NCI-H1436 treated with DMSO at 0.1 percent for 48 hours (cell line): Measurements from ENCODE around the gene FAM163A.

Experiments used
- DNase-seq: peaks from one replicate; lab custom pipeline; 2025; lab: John Stamatoyannopoulos, UW

The FAM163A gene

DNA sequence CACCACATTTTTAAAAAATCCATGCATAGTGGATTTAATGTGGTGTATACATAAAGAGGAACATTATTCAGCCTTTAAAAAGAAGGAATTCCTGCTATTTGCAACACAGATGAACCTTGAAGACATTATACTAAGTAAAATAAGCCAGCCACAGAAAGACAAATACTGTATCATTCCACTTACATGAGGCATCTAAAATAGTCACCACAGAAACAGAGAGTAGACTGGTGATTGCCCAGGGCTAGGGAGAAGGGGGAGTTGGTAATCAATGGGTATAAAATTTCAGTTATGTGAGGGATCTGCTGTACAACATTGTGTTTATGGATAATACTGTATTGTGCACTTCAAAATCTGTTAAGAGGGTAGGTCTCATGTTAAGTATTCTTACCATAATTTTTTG lies 10.0 kb downstream of the FAM163A start:
- DNase-seq, result no peak

DNA sequence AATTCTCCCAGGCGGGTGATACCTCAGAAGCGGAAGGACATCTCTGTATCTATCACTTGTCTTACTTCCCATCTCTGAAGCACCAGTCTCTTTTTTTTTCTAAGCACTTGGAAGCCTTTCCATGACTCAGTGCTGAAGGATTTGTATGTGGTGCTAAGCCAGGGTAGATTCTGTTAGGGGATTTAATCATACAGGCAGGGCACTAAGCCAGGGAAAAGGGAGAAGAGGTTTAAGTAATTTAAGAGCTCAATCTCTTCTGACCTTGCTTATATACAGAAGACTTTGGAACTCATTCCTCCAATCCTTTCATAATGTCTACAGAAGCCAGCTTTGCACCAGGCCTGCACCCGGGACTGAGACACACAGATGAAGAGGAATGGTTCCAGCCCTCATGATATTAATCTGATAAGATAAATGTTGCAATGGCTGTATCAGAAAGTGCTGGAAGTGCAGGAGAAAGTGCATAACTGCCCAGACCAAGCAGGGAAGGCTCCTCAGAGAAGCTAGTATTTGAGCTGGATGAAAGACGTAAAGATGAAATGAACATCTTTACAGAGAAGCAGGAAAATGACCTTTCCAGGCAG lies 11.0 kb downstream of the FAM163A start:
- DNase-seq, result no peak

DNA sequence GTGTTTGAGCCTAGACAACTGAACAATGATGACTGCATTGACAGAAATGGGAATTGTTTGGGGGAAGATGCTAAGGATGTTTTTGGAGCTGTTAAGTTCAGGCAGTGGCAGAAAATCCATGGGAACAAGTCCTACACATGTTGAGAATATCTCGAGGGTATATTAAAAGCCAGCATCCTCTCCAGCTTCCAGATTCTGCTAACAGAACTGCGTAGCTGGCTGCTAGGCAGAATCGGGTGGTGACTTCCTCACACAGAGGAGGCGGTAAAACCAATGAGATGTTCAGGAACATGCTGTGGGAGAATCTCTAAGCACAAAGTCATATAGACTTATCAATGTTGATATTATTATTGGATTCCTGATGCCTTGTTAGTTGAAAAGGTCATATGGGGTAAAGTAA lies 14.8 kb downstream of the FAM163A start:
- no peak for DNase-seq

DNA sequence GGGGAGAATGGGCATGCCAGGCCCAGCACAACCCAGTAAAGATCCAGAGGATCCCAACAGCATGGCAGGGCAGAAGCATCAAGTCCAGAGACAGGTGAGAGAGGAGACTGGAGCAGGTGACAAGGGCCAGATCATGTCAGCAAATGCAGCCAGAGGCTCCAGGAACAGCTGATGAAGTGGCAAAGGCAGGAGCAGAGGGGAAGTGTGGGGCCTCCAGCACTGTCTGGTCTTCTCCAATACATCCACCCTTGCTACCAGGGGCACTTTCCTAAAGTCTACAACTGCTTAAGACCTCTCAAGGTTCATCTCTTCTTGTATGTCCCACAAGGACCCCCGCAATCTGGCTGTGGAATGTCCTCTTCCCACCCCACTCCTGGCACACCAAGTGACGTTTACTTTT lies 17.4 kb downstream of the FAM163A start:
- no peak for DNase-seq

DNA sequence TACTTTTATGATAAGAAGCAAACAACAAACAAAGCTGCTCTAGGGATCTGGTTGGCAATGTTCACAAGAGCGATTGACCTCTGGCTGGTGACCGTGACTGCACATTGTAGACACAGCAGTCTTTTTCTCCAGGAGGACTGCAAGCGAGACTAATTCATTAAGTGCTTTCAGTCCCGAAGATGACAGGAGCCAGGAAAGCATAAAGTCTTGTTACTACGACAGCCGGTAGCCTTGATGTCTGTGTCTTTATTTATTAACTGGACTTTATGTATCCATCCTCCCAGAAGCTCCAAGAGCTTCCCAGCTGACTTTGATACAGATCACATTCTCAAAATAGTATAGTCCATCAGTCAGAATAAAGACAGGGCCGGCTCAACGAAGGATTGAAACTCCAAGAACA lies 18.2 kb downstream of the FAM163A start:
- no peak for DNase-seq

DNA sequence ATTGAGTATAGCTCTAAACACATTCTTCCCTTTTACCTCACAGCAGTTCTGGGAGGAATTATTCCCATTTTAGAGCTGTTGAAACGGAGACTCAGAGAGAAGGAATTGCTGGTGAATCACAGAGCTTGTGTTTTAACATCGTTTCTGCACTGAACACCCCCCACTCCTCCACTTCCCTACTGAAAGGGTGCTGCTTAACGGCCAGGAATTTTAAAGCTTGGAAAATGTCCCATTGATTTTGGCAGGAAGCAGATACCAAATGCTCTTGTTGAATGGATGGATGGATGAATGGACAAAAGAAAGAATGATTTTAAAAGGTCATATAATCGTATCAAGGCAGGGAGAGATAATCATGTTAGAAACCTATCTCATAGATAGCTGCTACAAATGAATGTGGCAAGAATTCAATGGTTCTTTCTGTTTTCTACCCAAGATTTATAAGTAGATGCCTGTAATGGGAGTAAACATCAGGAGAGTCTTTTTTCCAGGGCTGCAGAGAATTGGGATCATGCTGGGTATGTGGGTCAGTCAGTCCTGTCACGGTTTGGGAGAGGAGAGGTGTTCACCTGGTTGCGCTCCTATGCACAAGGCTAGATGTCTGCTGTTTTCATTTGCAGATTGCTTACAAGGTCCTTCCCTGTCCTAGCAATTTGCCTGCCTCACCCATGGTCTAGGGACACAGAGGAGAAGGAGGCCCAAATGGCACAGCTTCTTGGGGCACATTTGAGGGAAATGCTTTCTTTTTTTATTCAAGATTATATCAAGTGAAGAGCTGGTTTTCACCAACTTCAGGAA lies 19.0 kb downstream of the FAM163A start:
- no peak for DNase-seq

DNA sequence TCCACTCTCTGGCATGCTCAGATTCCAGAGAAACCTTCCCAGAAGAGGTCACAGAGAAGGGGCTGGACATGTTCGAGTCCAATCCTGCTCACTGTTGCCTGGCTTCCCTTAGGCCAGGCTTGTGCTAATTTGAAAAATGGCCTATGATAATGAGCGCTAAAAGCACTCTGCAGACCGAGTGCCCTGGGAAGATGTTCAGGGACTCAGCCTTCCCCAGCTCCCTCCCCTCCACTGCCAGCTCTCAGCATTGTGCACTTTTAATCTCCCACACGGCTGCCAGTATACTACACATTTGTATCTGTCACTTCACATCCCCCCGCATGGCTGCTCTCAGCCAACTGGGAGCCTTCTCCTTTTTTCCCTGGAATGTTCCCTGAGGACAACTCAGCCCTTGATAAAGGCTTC lies 24.1 kb downstream of the FAM163A start:
- no peak for DNase-seq

DNA sequence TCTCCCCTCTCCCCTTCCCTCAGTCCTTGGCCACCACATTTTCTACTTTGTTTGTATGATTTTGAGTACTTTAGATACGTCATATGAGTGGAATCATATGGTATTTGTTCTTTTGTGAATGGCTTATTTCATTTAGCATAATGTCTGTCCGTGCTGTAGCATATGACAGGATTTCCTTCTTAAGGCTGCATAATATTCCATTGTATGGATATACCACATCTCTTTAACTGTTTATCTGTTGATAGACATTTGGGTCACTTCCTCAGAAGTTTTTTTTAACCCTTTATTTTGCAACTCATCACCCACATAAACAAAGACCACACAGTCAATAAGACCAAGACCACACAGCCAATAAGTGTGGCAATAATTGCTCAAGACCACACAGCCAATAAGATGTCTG lies 24.9 kb downstream of the FAM163A start:
- DNase-seq, result no peak

DNA sequence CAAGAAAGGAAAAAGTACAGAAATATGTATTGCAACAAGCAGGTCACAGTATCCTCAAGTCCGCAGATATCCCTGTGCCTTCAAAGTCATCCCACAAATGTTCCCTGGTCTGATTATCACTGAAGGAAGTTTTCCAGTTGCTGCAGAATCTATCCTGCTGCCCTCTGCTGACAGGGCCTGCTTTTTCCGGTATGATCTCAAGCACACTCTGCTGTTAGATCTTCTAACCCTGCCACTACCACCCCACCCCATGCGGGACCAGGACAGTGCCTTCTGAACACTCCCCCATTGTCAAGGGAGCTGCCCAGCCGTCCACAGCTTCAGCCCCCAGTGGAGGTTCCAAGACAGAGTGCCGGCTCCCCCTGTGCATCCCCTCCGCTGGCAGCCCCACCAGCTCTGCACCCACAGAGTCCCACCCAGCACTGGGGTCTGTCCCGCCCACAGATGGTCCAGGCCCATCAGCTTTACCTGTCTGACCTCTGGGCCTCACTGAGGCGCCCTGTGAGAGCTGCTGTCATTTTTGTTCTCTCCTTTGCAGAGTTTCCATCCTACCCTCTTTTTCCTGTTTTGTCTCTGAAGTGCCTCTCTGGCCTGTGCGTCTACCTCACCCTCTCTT lies 27.9 kb downstream of the FAM163A start:
- DNase-seq, result no peak

DNA sequence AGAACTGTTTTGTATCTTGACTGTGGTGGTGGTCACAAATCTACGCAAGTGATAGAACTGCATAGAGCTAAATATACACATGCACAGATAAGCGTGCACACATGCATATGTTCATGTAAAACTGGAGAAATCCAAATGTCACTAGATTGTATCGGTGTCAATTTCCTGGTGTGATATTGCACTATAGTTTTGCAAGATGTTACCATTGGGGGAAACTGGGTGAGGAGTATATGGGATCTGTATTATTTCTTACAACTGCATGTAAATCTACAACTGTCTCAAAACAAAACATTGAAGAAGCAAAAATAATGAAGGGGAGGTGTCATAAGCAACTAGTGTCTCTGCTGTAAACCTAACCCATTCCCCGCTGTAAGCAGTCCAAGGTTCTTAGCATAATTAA lies 30.2 kb downstream of the FAM163A start:
- no peak for DNase-seq

DNA sequence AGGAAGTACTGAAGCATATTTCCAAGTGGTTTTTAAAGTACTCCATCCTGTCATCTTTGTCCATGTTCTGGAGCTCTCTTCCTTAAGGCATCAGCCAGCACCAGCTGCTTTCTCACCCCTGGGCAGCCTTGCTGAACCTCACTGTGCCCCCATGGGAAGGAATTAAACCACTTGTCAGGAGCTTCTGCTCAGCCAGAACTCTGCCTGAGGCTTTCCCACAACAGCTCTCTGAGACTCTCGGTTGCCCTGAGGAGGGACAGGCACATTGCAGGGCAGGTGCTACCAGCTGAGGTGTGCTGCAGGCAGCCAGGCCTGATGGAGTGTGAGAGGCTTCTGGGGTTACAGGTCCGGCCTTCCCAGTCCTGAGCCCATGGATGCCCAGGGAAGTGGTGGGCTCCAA lies 30.9 kb downstream of the FAM163A start:
- DNase-seq, result no peak

DNA sequence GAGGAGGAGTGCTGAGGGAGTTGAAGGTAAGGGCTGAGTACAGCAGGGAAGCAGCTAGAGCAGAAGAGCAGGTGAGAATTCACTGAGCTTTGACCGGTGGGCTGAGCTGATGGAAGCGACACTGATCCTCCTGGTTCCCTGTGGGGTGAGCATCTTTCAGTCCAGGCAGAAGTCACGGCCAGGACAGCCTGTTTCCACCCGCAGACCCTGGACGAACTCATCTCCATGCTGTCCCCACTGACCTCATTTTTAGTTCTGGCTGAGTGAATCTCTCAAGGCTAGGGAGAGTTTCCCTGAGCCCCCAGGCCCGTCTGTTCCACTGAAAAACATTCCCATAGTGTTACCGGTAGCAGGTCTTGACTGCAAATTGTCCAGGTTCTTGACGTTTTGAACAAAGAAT lies 31.5 kb downstream of the FAM163A start:
- no peak for DNase-seq

DNA sequence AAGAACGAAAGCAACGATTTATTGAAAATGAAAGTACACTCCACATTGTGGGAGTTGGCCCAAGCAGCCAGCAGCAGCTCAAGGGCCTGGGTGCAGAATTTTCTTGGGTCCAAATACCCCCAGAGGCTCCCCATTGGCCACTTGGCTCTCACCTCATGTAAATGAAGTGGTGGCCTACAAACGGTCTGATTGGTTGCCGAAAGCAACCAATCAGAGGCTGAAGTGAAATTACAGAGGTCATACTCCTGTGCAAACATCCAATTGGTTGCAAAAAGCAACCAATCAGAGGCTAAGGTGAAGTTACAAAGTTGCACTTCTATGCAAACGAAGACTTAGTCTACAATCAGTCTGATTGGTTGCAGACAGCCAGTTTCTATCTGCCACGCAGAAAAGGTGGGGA lies 31.9 kb downstream of the FAM163A start:
- DNase-seq, result no peak

DNA sequence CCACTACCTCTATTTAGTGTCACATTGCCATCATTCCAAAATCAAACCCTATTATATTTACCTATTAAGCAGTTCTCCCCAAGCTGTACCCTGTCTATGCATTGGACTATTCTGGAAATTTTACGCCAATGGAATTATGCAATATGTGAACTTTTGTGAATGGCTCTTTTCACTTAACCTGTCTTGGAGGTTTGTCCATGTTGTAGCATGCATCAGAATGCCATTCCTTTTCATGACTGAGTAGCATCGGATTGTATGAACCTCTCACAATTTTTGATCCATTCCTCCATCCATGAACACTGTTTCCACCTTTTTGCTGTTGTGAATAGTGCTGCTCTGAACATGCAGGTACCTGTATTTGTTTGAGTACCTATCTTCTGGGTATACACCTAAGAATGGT lies 33.7 kb downstream of the FAM163A start:
- DNase-seq, result no peak

DNA sequence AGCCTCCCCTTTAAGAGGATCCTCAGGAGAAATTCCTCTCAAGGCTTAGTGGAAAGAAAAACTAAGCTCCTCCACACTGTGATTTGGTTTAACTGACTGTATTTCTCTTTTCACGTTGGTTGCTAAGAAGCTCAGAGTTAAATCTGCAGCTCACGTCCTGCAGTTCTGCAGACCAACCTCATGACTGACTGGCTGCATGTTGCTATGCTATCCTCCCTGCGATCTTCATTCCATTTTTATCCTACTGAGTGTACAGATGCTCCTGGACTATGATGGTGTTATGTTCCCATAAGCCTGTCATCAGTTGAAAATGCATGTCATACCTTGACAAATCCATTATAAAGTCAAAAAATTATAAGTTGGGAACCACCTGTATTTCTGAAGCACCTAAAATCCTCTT lies 34.6 kb downstream of the FAM163A start:
- no peak for DNase-seq

DNA sequence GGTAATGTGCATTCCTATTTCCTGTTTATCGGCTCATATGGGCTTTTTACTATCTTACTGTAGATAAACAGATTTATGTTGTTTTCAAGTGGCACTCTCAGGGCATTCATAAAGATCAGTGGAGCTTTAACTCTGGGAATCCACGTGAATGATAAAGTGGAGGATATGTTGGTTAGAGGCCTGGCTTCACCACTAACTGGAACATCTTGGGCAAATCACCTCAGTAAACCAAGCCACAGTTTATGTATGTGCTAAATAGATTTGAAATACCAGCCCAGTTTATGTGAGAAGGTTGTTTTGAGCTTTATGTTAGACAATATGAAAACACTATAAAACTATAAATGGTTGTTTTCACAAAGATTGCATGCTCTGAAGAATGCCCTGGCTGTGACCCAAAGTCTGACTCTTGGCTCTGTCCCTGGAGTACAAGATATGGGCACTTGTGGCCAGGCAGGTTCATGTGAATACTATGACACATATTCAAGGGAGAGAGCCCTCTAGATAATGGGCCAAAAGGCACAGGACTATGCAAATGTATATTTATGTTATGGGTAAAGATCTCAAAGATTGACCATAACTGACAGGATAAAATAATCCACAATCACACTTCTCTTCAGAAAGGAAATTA lies 36.7 kb downstream of the FAM163A start:
- no peak for DNase-seq

DNA sequence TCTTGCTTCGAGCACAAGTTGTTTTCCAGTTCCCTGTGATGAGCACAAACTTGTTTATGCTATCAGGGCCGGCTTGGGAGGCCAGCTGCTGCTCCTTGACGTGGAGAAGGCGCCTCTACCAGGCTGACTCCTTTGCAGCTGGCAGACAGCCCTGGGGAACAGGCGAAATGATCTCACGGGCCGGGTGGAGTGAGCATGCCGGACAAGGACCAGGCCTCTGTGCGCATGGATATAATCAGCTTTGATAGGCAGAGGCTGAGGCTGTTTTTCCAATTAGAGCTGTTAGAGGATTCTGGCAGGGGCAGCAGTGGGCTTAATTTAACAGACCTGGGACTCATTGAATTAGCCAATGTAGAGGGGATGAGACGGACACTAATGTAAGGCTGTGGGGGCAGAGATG lies 38.9 kb downstream of the FAM163A start:
- no peak for DNase-seq

DNA sequence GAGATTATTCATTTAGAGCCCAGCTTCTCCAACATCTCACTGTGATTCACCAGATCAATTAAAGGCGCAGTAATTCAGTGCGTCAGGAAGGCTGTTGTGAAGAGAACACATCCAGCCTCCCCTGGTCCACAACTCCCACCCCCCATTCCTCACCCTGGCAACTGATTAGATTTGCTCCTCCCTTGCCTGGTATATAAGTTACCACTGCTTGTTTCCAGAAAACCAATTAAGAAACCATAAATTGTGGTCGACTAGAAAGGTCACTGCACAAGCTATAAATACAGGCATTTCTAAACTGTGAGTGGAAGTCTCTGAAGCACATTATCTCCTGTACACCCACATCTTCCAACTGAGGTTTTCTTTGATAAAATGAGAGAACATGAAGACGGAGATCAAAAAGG lies 41.9 kb downstream of the FAM163A start:
- no peak for DNase-seq

DNA sequence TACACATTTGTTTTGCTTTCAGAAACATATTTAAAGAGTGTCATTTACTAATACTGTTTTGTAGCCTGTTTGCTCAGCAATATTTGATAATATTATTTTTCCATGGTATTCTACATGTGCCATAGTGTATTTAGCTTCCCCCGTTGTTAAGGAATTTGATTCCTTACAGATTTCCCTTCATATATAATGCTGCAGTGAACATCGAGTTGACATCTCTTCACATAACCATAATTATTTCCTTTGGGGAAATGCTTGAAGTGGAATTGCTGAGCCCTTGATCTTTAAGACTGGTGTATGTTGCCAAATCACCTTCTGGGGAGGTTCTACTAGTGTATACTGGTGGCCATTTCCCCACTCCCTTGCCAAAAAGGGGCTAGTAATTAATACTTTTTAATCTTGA lies 42.6 kb downstream of the FAM163A start:
- DNase-seq, result no peak

DNA sequence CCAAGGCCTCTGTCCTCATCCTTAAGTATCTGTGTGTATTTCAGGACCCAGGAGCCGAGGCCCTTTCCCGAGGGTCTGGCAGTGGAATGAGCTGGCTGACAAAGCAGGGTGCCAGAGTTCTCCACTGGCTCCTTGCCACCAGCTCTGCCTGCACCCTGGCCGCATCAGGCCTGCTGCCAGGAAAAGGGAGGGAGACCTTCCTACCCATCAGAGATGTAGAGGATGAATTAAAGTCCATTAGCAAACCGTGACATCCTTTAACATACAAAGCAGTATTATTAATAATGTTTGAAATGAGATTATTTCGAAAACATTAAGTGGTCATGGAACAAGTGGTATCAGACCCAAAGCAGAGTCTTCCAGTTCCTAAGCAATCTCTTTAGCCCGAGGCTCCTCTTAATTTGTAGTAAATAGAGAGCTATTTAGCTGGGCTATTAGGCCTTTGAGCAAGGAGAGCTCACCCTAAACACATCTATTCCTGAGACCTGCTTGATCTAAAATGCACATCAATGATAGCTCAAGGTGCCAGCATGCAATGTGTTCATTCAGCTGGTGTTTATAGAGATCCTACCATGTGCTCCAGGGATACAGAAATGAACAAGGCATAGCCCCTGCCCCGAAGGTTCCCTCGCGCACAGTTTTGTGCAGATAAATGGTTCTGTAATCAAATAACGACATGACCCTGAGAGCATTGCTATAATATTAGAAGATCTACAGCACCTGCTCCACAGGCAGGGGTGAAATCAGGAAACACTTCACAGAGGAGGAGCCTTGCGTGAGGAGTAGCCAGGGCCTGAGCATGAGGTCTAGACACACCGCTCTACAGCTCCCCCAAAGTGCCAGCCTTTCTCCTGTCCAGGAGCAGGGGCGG lies 44.0 kb downstream of the FAM163A start:
- DNase-seq, result no peak

DNA sequence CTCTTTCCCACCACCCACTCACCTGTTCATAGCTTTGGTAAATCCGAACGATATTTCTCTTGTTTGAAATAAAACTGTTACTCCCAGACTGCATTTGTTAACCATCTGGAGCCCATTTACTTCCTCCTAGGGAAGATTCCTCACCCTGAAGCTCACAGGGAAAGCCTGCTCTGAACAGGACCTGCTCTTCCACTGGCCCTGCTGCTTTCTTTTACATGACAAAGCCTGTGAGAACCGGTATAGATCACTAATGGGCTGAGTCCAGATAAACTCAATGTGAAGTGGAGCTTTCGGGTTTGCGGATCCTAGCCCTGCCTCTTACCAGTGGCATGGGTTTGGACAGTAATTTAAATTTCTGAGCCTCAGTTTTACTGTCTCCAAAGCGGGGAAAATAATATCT lies 45.2 kb downstream of the FAM163A start:
- DNase-seq, result no peak

DNA sequence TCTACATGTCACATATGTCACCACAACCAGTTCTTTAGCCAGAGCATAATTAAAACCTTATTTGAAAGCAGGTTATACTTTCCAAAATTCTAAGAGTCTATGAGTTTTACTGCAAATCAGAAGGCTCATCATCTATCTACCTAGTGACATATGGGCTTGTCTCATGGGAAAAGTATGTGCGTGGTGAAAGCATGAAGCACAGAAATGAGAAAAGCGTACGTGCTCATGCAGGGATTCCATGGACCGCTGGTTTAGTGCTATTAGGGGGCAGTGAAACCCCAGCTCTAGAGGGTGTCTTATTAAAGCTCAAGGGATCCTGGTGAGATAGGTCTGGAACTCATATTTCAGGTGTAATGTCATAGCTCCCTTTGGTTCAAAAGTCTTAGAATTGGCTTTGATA lies 50.2 kb downstream of the FAM163A start:
- no peak for DNase-seq
